Measurements from ENCODE around the gene BMPR1B. TPM values are rescaled to one million over a fixed set of nuclear protein-coding genes. Genes with fewer than 3 reads are reported as not detected.

Gene BMPR1B
- total and polyA plus RNA-seq, 9 of the 15 experiments (the other 6 are each of a cell fraction or from before 2014, with no cell fraction given), result 0.01 TPM; not detected in 8

DNA sequence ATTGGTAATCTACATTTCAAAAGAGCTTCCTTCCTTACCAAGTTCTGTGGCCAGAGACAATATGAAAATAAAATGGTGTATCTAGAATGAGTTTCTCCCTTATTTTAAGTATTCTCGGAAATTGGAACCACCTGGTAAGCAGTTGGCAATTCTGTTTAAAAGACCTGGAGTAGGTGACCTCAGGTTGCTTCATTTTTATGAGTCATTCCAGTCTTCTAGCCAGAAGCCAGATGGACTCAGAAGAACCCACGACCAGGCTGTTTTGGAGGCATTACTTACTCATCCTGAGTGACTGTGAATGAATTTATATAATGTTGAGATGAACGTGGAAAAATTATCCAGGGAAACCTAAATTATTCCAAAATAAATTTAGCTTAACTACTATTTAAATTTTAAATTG is 9.1 kb downstream of the BMPR1B start:
- CTCF ChIA-PET (ENCODE audit: low intra/inter-chr PET ratio), result no interaction called here
- FAIRE-seq (no peak), ATAC-seq (no peak), DNase-seq (ENCODE audit: extremely low read depth in 1 of 4, low spot score in 3 of 4) (no peak)
- no peak overlapping the region for H3K4me2 ChIP-seq (ENCODE audit: insufficient read depth, low read length)
- H3K79me2 ChIP-seq (ENCODE audit: control insufficient read depth, insufficient read depth, low read length), result no peaks in the 10 kb centered on the region
- H3K9me3 ChIP-seq (replicated peaks; ENCODE audit: control insufficient read depth, insufficient read depth, low read depth, low read length), result no peaks in the 10 kb centered on the region
- POLR2A ChIA-PET, result no interaction called here
- intact Hi-C loops (cut with micrococcal nuclease) (no loop called here), in situ Hi-C loops (cut with MboI) (no loop called here)
- no peaks in the 10 kb centered on the region for H3K36me3 ChIP-seq (ENCODE audit: control insufficient read depth, insufficient read depth, low read length)
- no peak overlapping the region for H2AFZ ChIP-seq (ENCODE audit: low read depth, low read length)
- TF ChIP-seq ATF7 (IDR thresholded peaks at IDR 0.05) (no peak), EP300 (IDR thresholded peaks at IDR 0.05; ENCODE audit: low read length) (no peak), FOXK1 (CRISPR knock-in tag; IDR thresholded peaks at IDR 0.05; ENCODE audit: borderline replicate concordance) (no peak), NFXL1 (CRISPR knock-in tag; IDR thresholded peaks at IDR 0.05) (no peak)
- H3K27ac ChIP-seq (ENCODE audit: extremely low read depth, low read depth, low read length), result no peak overlapping the region
- no peaks in the 10 kb centered on the region for H3K27me3 ChIP-seq (ENCODE audit: control insufficient read depth in 2 of 2, insufficient read depth in 2 of 2, low read length in 2 of 2)
- no peaks in the 10 kb centered on the region for H3K9me1 ChIP-seq (ENCODE audit: control insufficient read depth, insufficient read depth, low read length)
- 0% methylated on average over 3 of the region's 3 CpGs for WGBS (ENCODE audit: insufficient coverage, low coverage, missing lambda C conversion rate)
- H3K9ac ChIP-seq (ENCODE audit: insufficient read depth in 1 of 2, low read depth in 2 of 2, low read length in 2 of 2), result no peak overlapping the region
- no peaks in the 10 kb centered on the region for H3K4me1 ChIP-seq (replicated peaks in 1 of 2; ENCODE audit: control insufficient read depth in 2 of 2, insufficient read depth in 2 of 2, low read length in 2 of 2)
- H4K20me1 ChIP-seq (replicated peaks; ENCODE audit: control insufficient read depth, insufficient read depth, low read length), result no peaks in the 10 kb centered on the region
- no peak overlapping the region for H3K4me3 ChIP-seq
- BruUV-seq (replicated peaks), result no TSS peak

- no peaks in the 10 kb centered on the region for H3K9me1 ChIP-seq (ENCODE audit: control insufficient read depth, insufficient read depth, low read length)
- intact Hi-C loops (cut with micrococcal nuclease) (no loop called here), in situ Hi-C loops (cut with MboI) (no loop called here)
- H3K27ac ChIP-seq (ENCODE audit: extremely low read depth, low read depth, low read length), result no peak overlapping the region
- 0% methylated on average over 1 of the region's 1 CpG for WGBS (ENCODE audit: insufficient coverage, low coverage, missing lambda C conversion rate)
- H3K36me3 ChIP-seq (ENCODE audit: control insufficient read depth, insufficient read depth, low read length), result no peaks in the 10 kb centered on the region
- no TSS peak for BruUV-seq (replicated peaks)
- H4K20me1 ChIP-seq (replicated peaks; ENCODE audit: control insufficient read depth, insufficient read depth, low read length), result no peaks in the 10 kb centered on the region
- no peaks in the 10 kb centered on the region for H3K79me2 ChIP-seq (ENCODE audit: control insufficient read depth, insufficient read depth, low read length)
- no peak overlapping the region for H2AFZ ChIP-seq (ENCODE audit: low read depth, low read length)
- no peak overlapping the region for H3K9ac ChIP-seq (ENCODE audit: insufficient read depth in 1 of 2, low read depth in 2 of 2, low read length in 2 of 2)
- H3K27me3 ChIP-seq (ENCODE audit: control insufficient read depth in 2 of 2, insufficient read depth in 2 of 2, low read length in 2 of 2), result no peaks in the 10 kb centered on the region
- no peaks in the 10 kb centered on the region for H3K4me1 ChIP-seq (replicated peaks in 1 of 2; ENCODE audit: control insufficient read depth in 2 of 2, insufficient read depth in 2 of 2, low read length in 2 of 2)
- POLR2A ChIA-PET, result no interaction called here
- no peaks in the 10 kb centered on the region for H3K9me3 ChIP-seq (replicated peaks; ENCODE audit: control insufficient read depth, insufficient read depth, low read depth, low read length)
- ATAC-seq (no peak), FAIRE-seq (no peak), DNase-seq (ENCODE audit: extremely low read depth in 1 of 4, low spot score in 3 of 4) (no peak)
- CTCF ChIA-PET (ENCODE audit: low intra/inter-chr PET ratio), result no interaction called here
- H3K4me2 ChIP-seq (ENCODE audit: insufficient read depth, low read length), result no peak overlapping the region
- no peak overlapping the region for H3K4me3 ChIP-seq
- no peak for TF ChIP-seq L3MBTL2 (IDR thresholded peaks at IDR 0.05)
- TF ChIP-seq ZNF146 (CRISPR knock-in tag; IDR thresholded peaks at IDR 0.05; ENCODE audit: unreplicated experiment), result no peak
- TF ChIP-seq, protein P1, sequence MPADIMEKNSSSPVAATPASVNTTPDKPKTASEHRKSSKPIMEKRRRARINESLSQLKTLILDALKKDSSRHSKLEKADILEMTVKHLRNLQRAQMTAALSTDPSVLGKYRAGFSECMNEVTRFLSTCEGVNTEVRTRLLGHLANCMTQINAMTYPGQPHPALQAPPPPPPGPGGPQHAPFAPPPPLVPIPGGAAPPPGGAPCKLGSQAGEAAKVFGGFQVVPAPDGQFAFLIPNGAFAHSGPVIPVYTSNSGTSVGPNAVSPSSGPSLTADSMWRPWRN (IDR thresholded peaks at IDR 0.05; ENCODE audit: low read depth), result no peak
- TF ChIP-seq, protein P2, sequence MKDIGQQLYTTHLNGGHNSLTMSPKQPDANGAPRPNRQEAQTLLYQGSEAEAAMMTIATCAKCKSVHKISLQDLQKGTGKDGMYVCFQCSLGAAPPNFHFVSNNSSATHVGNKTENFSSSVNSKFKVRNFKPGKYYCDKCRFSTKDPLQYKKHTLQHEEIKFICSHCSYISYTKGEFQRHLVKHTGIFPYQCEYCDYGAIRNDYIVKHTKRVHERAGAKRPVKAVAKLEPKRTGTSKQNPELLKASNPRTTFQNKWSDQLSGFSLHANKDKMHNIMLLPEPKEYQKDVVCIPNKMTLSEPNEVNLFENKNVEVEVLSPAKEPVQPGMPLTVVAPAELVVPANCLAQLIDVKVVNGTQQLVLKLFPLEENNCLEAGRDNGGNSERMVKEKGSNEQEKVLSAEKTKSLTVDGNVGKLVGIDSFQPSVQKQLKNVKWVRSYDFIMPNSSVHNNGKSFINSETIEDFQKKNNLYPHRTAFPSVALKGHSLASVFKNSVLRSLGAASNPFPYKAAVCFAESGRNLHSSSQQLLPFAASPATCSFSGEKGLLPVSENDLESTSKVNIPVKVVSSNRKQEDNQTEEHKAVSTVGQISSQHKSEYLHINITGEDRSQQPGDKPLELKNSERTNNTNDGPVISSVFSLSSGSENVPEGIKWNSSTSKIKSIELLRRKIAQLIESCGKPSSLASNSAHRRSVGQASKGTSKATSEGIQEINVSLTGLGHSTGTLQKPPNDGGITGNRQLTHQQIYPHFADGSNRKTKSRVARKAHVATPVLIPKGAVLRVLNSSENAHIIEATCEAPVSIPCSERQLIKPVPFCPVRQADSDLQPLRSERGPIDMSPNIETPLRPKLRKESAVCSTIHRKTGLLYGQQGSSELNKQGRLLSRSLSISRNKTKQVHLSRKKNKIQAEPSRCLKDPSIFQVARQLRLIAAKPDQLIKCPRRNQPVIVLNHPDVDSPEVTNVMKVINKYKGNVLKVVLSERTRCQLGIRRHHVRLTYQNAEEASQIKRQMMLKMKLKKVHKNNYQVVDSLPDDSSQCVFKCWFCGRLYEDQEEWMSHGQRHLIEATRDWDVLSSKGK (CRISPR knock-in tag; IDR thresholded peaks at IDR 0.05), result no peak
- no peak for TF ChIP-seq THRA (IDR thresholded peaks at IDR 0.05)
- no peak for TF ChIP-seq ZBTB8A (IDR thresholded peaks at IDR 0.05; ENCODE audit: partially characterized antibody)
- TF ChIP-seq ESRRB (CRISPR knock-in tag; IDR thresholded peaks at IDR 0.05; ENCODE audit: borderline replicate concordance), result no peak
- TF ChIP-seq HNRNPK (IDR thresholded peaks at IDR 0.05; ENCODE audit: low read depth, low read length, poor library complexity, severe bottlenecking), result no peak
- no peak for TF ChIP-seq RUNX1 (IDR thresholded peaks at IDR 0.05; ENCODE audit: low read depth)
These were observed 9.7 kb downstream of the BMPR1B start for GRCh38 chr4:94767446-94767845.
